GM21515 (cell line): ENCODE results near the gene BAIAP2L1.
"Not testable (repeated sequence)": the region's sequence is repeated elsewhere in the genome, so short reads cannot be mapped to it uniquely, and the experiment has no call there.

Experiments used
- ATAC-seq: cut with Tn5 transposase; IDR thresholded peaks from one replicate; pipeline ENCODE4 v1.9.1; 2021; ENCODE audit not compliant: unreplicated experiment

The BAIAP2L1 gene

GRCh38 chr7:98323597-98324322 is 77.1 kb downstream of the BAIAP2L1 start:
- no peak for ATAC-seq

- ATAC-seq = no peak
These were observed 78.3 kb downstream of the BAIAP2L1 start for GRCh38 chr7:98322331-98323270.

GRCh38 chr7:98321301-98321700 is 79.6 kb downstream of the BAIAP2L1 start:
- no peak for ATAC-seq

GRCh38 chr7:98319176-98319575 is 81.7 kb downstream of the BAIAP2L1 start:
- ATAC-seq = no peak

- ATAC-seq = no peak
These were observed 83.4 kb downstream of the BAIAP2L1 start for GRCh38 chr7:98317366-98318040.

- ATAC-seq = not testable (repeated sequence)
These were observed 84.8 kb downstream of the BAIAP2L1 start for GRCh38 chr7:98315994-98316527.

GRCh38 chr7:98315318-98315993 is 85.4 kb downstream of the BAIAP2L1 start:
- ATAC-seq = peak; percentile 74

GRCh38 chr7:98314469-98314868 is 86.4 kb downstream of the BAIAP2L1 start:
- ATAC-seq = no peak

- no peak for ATAC-seq
These were observed 88.7 kb downstream of the BAIAP2L1 start for GRCh38 chr7:98312201-98312600.

- ATAC-seq = no peak
These were observed 91.3 kb downstream of the BAIAP2L1 start for GRCh38 chr7:98309566-98309965.

- ATAC-seq = no peak
These were observed 92.9 kb downstream of the BAIAP2L1 start for GRCh38 chr7:98307971-98308466.

GRCh38 chr7:98305951-98306535 is 94.8 kb downstream of the BAIAP2L1 start:
- ATAC-seq = no peak

GRCh38 chr7:98303906-98304305 is 97.0 kb downstream of the BAIAP2L1 start:
- no peak for ATAC-seq

- no peak for ATAC-seq
These were observed 97.6 kb downstream of the BAIAP2L1 start for GRCh38 chr7:98303176-98303865.

GRCh38 chr7:98301693-98302470 is 99.0 kb downstream of the BAIAP2L1 start:
- ATAC-seq = no peak

- no peak for ATAC-seq
These were observed 100.1 kb downstream of the BAIAP2L1 start for GRCh38 chr7:98300595-98301372.

GRCh38 chr7:98297626-98298286 is 103.1 kb downstream of the BAIAP2L1 start:
- no peak for ATAC-seq
